ENCODE results near the gene COPB2.

GRCh38 chr3:139323146-139323545 lies 66.3 kb downstream of the COPB2 start:
- no peak for TF ChIP-seq POLR2A (IDR thresholded peaks at IDR 0.05)
- no peak for TF ChIP-seq CTCF (IDR thresholded peaks at IDR 0.05)
- no peak for TF ChIP-seq EP300 (IDR thresholded peaks at IDR 0.05)
- no peak for TF ChIP-seq POLR2AphosphoS5 (IDR thresholded peaks at IDR 0.05)

Data from gastroesophageal sphincter (tissue), 3 donors.